Head of caudate nucleus (tissue), 42 donors: Measurements from ENCODE around the gene GPR152.

Source experiments
- DNase-seq, 42 donors: peaks; one replicate each; pipeline versions ENCODE4 v3.0.0 to v3.0.0-alpha.2; 2020 to 2021; ENCODE audit warnings: mixed read lengths in 7 of 42
- intact Hi-C: fragments of 100-400 bp; cut with DNase I; formaldehyde crosslinking; loops from one replicate; pipeline ENCODE4 v1.15.0; 2022

Gene GPR152

DNA sequence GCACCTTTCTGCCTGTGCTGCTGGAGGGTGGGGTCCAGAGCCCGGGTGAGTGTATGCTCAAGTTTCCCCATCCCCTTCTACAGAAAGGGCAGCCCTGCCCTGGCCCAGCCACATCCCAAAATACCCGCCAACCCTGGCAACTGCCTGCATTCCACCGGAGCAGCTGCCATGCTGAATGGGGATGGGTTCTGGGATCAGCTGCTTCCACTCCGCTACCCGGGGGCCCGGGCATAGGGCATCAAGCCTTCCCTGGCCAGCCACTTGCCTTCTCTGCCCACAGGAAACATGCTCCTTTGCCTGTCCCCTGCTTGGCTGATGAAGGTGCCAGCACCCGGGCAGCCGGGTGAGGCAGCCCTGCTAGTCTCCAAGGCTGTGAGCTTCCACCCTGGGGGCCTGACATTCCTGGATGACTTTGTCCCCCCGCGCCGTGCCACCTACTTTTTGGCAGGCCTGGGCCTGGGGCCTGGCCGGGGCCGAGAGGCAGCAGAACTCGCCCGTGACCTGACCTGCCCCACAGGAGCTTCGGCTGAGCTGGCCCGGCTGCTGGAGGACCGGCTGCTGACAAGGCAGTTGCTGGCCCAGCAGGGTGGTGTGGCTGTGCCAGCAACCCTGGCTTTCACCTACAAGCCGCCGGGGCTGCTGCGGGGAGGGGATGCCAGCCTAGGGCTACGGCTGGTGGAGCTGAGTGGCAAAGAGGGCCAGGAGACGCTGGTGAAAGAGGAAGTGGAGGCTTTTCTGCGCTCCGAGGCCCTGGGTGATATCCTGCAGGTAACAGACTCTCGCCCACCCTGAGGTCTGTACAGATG, 33.9 kb downstream of the GPR152 start:
- DNase-seq: peak in 2 of 42 donors; percentile 5 to 42
- intact Hi-C loops: no loop called here

DNA sequence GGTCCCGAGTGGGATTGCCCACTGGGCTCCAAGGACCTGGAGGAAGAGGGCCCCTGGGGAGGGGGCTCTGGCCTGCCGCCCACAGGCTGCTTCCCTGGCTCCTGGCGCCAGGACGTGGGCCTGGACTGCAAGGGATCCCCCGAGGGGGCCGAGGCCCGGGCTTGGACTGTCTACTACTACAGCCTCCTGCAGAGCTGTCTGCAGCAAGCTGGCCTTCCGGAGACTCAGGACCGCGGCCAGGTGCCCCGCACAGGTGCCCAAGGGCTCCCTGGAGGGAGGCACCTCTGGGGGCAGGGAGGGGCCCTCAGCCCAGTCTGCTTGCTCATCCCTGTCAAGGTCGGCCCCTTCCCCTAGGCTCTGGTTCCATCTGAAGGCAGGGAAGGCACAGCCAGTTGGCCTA, 35.1 kb downstream of the GPR152 start:
- intact Hi-C loops: no loop called here
- peak in 1 of 42 donors; percentile 3 for DNase-seq

DNA sequence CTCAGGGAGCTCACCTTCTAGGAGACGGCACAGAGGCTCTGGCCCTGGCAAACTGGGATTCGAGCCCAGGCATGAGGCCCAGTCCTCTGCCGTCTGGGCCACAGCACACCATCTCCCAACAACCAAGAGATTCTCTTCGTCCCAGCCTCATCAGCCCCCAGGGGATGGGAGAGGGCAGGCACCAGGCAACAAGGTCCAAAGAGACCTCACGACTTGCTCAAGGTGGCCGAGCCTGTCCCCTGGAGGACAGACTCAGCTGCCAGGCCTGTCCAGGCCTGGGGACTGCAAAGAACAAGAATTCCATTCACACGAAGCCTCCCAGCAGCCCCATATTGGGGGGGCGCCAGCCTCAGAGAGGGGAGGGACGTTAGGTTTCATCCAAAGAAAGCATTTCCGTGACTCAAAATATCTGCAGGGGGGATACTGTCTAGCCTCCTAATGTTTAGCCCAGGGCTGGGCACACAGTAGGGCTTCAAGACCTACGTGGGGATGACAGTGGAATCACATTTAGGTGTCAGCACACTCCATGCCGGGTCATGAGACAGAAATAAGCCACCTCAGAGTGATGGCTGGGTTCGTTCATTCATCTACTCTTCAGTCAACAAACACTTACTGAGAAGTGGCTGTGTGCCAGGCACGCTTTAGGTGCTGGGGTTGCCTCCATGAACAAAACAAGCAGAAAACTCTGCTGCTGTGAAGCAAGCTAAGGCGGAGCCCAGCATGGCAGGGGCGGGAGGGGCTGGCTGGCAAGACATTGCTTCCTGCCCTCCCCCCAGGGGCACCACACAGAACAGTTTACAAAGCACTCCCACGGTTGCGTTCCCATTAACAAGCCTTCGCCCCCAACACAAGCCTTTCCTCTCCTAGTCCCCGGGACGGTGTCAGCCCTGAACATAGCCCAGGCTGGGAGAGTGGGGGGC, 35.9 kb downstream of the GPR152 start:
- peak in 8 of 42 donors; percentile 42 to 76 (median 62) for DNase-seq

DNA sequence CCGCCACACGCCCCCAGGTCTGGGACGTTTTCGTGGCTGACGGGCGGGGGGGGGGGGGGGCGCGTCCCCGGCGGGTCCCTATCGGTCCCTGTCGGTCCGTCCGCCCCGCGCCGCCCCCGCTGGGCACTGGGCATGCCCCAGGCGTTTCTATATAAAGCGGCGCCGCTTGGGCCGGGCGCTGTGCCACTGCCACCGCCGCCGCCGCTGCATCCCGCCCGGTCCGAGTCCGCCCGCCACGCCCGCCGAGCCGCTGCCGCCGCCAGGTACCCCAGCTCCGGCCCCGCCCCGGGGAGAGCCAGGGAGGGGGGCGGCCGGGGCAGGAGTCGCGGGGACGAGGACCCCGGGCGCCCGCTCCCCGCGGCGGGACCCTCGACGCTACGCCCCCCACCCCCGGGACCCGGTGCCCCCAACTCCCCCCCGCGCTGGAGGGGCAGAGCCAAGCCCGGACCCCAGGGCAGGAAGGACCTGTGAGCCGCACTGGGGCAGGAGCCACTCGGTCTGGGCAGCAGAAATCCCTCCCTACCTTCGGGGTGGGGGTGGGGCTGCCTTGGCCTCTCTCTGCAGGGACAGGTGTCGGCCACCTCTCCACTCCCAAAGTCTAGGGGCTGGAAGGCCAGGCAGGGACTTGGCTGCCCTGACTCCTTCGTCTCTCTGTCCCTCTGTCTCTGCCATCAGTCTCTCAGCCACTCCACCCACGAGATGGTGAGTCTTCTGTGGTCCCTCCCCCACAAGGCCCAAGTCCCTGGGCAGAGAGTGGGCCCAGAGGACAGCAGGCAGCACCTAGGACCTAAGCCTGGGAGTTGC, 36.8 kb downstream of the GPR152 start, which contains the start of gene CARNS1:
TSS of gene CARNS1 (plus strand) at position 178 of the 804 bp plus-strand sequence. CDS start at position 700, 522 bp downstream.
- intact Hi-C loops: no loop called here
- peak in 35 of 42 donors; percentile 55 to 91 (median 76) for DNase-seq

More for the DNA sequence above, 35.9 kb downstream of the GPR152 start:
- intact Hi-C loops: no loop called here

- intact Hi-C loops: no loop called here
- DNase-seq: peak in 2 of 42 donors; percentile 3 to 40
These were observed 39.2 kb downstream of the GPR152 start for GRCh38 chr11:67413266-67413849.

DNA sequence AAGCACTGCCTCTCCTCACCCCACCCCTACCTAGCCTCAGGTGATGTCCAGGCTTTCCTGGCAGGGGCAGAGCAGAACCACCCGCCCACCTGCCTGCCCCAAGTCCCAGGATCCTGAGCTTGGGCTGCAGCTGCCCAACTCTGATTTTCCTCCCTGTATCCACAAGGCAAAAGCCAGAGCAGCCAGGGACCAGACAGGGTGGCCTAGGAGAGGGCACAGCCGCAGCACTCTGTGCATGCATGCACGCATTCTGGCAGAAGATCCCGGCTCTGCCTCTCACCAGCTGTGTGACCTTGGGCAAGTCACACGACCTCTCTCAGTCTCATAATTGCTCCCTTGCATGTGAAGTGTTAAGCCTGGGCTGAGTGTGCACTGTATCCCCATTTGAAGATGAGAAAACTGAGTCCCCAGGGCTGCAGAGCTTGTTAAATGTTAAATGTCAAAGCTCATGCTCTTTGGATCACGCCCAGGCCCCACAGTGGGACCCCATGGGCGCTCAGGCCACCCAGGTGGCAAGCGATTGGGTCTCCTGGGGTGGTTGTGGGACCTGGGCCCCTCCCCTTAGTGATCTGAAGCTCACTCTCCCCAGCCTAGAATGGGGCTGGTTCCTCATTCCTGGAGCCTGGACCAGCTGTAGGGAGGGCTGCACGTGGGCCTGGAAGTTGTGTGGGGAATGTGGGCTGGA, 39.9 kb downstream of the GPR152 start:
- intact Hi-C loops: no loop called here

DNA sequence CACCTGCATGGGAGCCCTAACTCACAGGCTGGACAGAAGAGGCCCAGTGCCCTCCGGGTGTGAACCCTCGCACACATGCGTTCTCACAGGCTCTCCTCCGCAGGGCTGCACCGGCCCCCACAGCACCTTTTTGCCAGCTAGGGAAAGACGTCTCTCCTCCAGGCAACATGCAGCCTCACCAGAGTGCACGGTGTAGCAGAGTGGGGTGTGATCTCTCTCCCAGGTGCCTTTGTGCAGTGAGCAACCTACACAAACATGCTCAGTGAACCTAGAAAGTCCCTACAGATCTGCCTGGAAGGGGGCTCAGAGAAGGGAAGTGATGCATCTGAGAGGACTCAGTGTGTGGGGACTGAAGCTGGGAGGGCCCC, 40.8 kb downstream of the GPR152 start:
- intact Hi-C loops: no loop called here
- peak in 37 of 42 donors; percentile 58 to 94 (median 76) for DNase-seq

More for the DNA sequence above, 39.9 kb downstream of the GPR152 start:
- no peak for DNase-seq

DNA sequence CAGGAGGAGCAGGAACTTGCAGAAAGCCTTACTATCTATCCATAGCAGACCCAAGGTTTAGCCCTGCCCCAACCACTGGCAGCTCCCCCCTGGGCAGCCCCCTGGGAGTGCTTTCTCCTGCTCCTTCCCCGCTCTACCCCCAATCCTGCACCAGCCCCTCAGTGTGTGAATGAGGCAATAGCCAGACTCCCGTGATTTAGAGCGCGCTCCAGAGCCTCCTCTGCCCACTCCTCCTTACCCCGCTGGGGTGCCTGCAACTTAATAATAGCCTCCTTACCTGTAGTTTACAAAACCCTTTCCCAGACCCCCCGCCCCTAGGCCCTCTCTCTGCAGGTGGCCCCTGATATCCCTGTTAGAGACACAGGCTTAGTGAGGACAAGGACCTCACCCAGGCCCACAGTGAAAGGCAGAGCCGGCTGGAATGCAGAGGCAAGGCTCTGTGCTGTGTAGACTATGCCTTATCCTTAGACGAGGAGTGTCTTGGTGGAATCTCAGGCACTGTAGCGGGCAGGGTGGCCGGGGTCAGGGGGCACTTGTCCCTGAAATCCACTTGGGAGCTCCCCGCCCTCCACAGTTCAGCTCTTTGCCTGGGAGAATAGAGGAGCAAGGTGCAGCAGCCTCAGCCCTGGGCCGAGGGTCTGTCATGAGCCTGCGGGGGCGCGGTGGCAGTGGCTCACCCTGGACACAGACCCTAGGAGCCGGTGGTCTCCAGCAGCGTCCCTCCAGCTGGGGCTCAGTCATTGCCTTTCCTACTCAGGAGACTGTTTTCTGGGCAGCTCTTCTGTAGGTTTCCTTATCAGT, 41.3 kb downstream of the GPR152 start:
- DNase-seq: peak in 2 of 42 donors; percentile 38 to 56
- intact Hi-C loops: no loop called here

GRCh38 chr11:67410369-67410831, 42.1 kb downstream of the GPR152 start:
- intact Hi-C loops: no loop called here
- DNase-seq: peak; percentile 70 to 95 (median 88)

- DNase-seq: peak in 3 of 42 donors; percentile 34 to 46 (median 40)
- intact Hi-C loops: no loop called here
These were observed 42.7 kb downstream of the GPR152 start for GRCh38 chr11:67409781-67410368.

DNA sequence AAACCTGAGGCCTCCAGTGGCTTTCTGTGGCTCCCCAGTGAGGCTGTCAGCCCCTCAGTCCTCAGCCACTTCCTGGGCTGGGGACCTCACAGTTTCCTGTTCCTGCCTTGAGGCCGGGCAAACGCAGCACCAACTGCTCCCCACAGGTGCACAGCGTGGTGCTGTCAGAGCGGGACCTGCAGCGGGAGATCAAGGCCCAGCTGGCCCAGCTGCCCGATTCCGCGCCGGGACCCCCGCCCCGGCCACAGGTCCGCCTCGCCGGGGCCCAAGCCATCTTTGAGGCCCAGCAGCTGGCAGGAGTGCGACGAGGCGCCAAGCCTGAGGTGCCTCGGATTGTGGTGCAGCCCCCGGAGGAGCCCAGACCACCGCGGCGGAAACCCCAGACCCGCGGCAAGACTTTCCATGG, 43.3 kb downstream of the GPR152 start:
- intact Hi-C loops: no loop called here

GRCh38 chr11:67408437-67409200, 43.9 kb downstream of the GPR152 start:
- intact Hi-C loops: no loop called here
- peak in 7 of 42 donors; percentile 35 to 63 (median 44) for DNase-seq

More for the DNA sequence above, 43.3 kb downstream of the GPR152 start:
- peak in 1 of 42 donors; percentile 47 for DNase-seq

- intact Hi-C loops: no loop called here
- no peak for DNase-seq
These were observed 44.8 kb downstream of the GPR152 start for GRCh38 chr11:67407688-67408163.

DNA sequence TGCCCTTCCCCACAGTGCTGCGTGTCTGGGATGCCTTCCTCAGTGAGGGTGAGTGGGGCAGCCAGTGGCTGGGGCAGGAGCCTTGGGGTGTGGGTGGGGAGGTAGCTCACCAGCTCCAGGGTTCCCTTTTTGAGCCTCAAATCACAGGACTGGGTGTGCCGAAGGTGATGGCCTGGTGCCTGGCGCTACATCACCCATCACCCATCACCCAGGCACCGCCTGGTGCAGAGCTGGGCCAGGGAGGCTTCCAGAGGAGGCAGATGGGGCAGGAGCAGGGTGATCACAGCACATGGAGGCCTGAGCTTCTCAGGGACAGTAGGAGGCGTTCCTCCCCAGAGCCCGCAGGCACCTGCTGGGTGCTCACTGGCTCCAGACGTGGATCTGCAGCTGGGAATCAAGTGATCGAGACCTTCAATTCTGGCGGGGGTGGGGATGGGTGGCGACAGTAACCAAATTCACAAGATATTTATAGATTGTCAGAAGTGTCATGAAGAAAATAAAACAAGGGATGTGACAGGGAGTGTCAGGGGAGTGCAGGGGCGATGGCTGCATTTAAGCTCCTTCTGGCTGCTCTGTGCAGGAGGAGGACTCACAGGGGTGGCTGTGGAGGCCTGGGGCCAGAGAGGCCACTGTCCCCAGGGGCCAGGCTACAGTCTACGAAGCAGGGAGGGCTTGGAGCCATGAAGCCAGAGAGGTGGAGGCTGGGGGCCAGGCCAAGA, 45.4 kb downstream of the GPR152 start:
- intact Hi-C loops: no loop called here
- peak; percentile 61 to 91 (median 80) for DNase-seq

DNA sequence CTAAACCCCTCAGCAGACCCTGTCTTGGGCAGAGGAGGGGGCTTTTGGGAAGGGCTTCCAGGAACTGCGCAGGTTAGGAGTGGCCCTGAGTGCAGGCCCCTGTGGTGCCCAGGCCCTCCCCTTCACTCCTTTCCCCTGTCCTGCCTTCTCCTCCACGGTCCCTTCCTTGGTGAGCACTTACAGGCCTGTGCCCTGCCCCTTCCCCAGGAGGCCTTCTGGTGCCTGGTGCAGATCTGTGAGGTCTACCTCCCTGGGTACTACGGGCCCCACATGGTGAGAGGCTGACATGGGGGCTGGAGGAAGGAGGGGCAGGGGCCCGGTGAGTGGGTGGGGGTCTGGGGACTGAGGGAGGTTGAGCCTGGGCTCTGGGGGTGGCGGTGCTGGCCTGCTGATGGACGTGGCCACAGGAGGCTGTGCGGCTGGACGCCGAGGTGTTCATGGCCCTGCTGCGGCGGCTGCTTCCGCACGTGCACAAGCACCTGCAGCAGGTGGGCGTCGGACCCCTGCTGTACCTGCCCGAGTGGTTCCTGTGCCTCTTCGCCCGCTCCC, 46.0 kb downstream of the GPR152 start:
- DNase-seq: peak in 2 of 42 donors; percentile 9 to 17
- intact Hi-C loops: no loop called here
